Measurements from ENCODE around the gene BANF2. TPM values are rescaled to one million over a fixed set of nuclear protein-coding genes. Genes with fewer than 3 reads are reported as not detected.
"Not testable (repeated sequence)": the region's sequence is repeated elsewhere in the genome, so short reads cannot be mapped to it uniquely, and the experiment has no call there.

The BANF2 gene
- total and polyA plus RNA-seq, 3 donors from 2014 or later, result 29.5 to 133 (median 60.2) TPM

GRCh38 chr20:17771206-17772004 is 71.6 kb downstream of the BANF2 start:
- no peak for DNase-seq
- no peaks in the 10 kb centered on the region for H3K36me3 ChIP-seq (ENCODE audit: low read depth, missing control alignments)
- TF ChIP-seq CTCF (IDR thresholded peaks at IDR 0.05) (no peak), POLR2A (IDR thresholded peaks at IDR 0.05) (no peak)
- H3K27ac ChIP-seq, result no peak overlapping the region
- H3K4me1 ChIP-seq, result no peaks in the 10 kb centered on the region
- H3K4me3 ChIP-seq, result no peak overlapping the region
- H3K27me3 ChIP-seq, result no peaks in the 10 kb centered on the region
- no peaks in the 10 kb centered on the region for H3K9me3 ChIP-seq
- WGBS, 2 donors, result 82 to 91% methylated on average over 19 of the region's 19 CpGs
- intact Hi-C loops (cut with DNase I; ENCODE audit: low total_unique reads), result no loop called here

GRCh38 chr20:17772005-17772343 is 72.2 kb downstream of the BANF2 start:
- WGBS, 2 donors, result 73 to 77% methylated on average over 3 of the region's 3 CpGs
- H3K36me3 ChIP-seq (ENCODE audit: low read depth, missing control alignments), result no peaks in the 10 kb centered on the region
- H3K4me3 ChIP-seq, result no peak overlapping the region
- TF ChIP-seq POLR2A (IDR thresholded peaks at IDR 0.05), result no peak
- TF ChIP-seq CTCF (IDR thresholded peaks at IDR 0.05), result no peak
- H3K4me1 ChIP-seq, result no peaks in the 10 kb centered on the region
- DNase-seq, result no peak
- intact Hi-C loops (cut with DNase I; ENCODE audit: low total_unique reads), result no loop called here
- no peaks in the 10 kb centered on the region for H3K27me3 ChIP-seq
- no peak overlapping the region for H3K27ac ChIP-seq
- no peaks in the 10 kb centered on the region for H3K9me3 ChIP-seq

- DNase-seq, result no peak
- Histone ChIP-seq H3K36me3 (ENCODE audit: low read depth, missing control alignments) (no peaks in the 10 kb centered on the region), H3K4me3 (no peak overlapping the region), H3K9me3 (no peaks in the 10 kb centered on the region), H3K27ac (no peak overlapping the region), H3K4me1 (no peaks in the 10 kb centered on the region), H3K27me3 (no peaks in the 10 kb centered on the region)
- TF ChIP-seq CTCF (IDR thresholded peaks at IDR 0.05) (no peak), POLR2A (IDR thresholded peaks at IDR 0.05) (no peak)
- 81 to 83% methylated on average over 6 of the region's 6 CpGs for WGBS, 2 donors
- intact Hi-C loops (cut with DNase I; ENCODE audit: low total_unique reads), result no loop called here
Measured at GRCh38 chr20:17773619-17774018, 73.9 kb downstream of the BANF2 start.

GRCh38 chr20:17775600-17775999 is 75.8 kb downstream of the BANF2 start:
- H3K9me3 ChIP-seq, result no peaks in the 10 kb centered on the region
- H3K27me3 ChIP-seq, result no peaks in the 10 kb centered on the region
- H3K27ac ChIP-seq, result no peak overlapping the region
- WGBS, 2 donors, result 87 to 93% methylated on average over 5 of the region's 5 CpGs
- no peaks in the 10 kb centered on the region for H3K36me3 ChIP-seq (ENCODE audit: low read depth, missing control alignments)
- no peaks in the 10 kb centered on the region for H3K4me1 ChIP-seq
- DNase-seq, result no peak
- TF ChIP-seq POLR2A (IDR thresholded peaks at IDR 0.05), result no peak
- no peak for TF ChIP-seq CTCF (IDR thresholded peaks at IDR 0.05)
- intact Hi-C loops (cut with DNase I; ENCODE audit: low total_unique reads), result no loop called here
- no peak overlapping the region for H3K4me3 ChIP-seq

- Histone ChIP-seq H3K36me3 (ENCODE audit: low read depth, missing control alignments) (no peaks in the 10 kb centered on the region), H3K4me3 (no peak overlapping the region), H3K27ac (no peak overlapping the region), H3K4me1 (no peaks in the 10 kb centered on the region), H3K9me3 (no peaks in the 10 kb centered on the region), H3K27me3 (no peaks in the 10 kb centered on the region)
- intact Hi-C loops (cut with DNase I; ENCODE audit: low total_unique reads), result no loop called here
- no peak for DNase-seq
- WGBS, 2 donors, result 66 to 76% methylated on average over 2 of the region's 2 CpGs
- TF ChIP-seq POLR2A (IDR thresholded peaks at IDR 0.05) (no peak), CTCF (IDR thresholded peaks at IDR 0.05) (no peak)
Measured at GRCh38 chr20:17776551-17776950, 76.8 kb downstream of the BANF2 start.

- H3K9me3 ChIP-seq; DNase-seq; H3K4me1 ChIP-seq; intact Hi-C loops (cut with DNase I; ENCODE audit: low total_unique reads); H3K27me3 ChIP-seq; H3K36me3 ChIP-seq (ENCODE audit: low read depth, missing control alignments); H3K27ac ChIP-seq; H3K4me3 ChIP-seq: not testable (repeated sequence)
- 56 to 76% methylated on average over 11 to 24 of the region's 32 CpGs for WGBS, 2 donors
Measured at GRCh38 chr20:17779011-17779410, 79.2 kb downstream of the BANF2 start.

Data from testis (tissue), 3 donors.